Upper lobe of right lung (tissue), 1 donor: ENCODE measurements around the gene PMPCA. TPM values are rescaled to one million over a fixed set of nuclear protein-coding genes. Genes with fewer than 3 reads are reported as not detected.

Source experiments
- ATAC-seq: fragments of 200-7000 bp; cut with Tn5 transposase; one replicate; pipeline ENCODE4 v1.9.1; 2020; ENCODE audit warnings: mild to moderate bottlenecking, moderate library complexity
- DNase-seq: peaks from one replicate; pipeline ENCODE4 v3.0.0-alpha.2; 2020
- H3K27ac ChIP-seq: fragments of 200-600 bp; one replicate; pipeline ENCODE4 v1.8.0; 2022
- H3K27me3 ChIP-seq: fragments of 200-600 bp; one replicate; pipeline ENCODE4 v1.8.0; 2022; ENCODE audit warnings: mild to moderate bottlenecking
- H3K36me3 ChIP-seq: fragments of 200-600 bp; one replicate; pipeline ENCODE4 v1.8.0; 2022
- H3K4me1 ChIP-seq: fragments of 200-600 bp; one replicate; pipeline ENCODE4 v1.8.0; 2022
- H3K4me3 ChIP-seq: fragments of 200-600 bp; one replicate; pipeline ENCODE4 v1.8.0; 2022; ENCODE audit warnings: mild to moderate bottlenecking
- H3K9me3 ChIP-seq: fragments of 200-600 bp; one replicate; pipeline ENCODE4 v1.8.0; 2022
- intact Hi-C: fragments of 100-400 bp; cut with DNase I; formaldehyde crosslinking; loops from one replicate; pipeline ENCODE4 v1.11.0; 2022
- total RNA-seq: library from RNA; stranded (reverse); fragmentation: NEBNext Ultra II Directional; extraction: Animal tissue kit (Norgen Biotek cat#: 25700); gene quantifications from one replicate; pipeline ENCODE4 v1.2.1, GENCODE V29; 2021
- TF ChIP-seq, protein P1 (sequence below): fragments of 200-600 bp; IDR thresholded peaks from one replicate; pipeline ENCODE4 v1.8.0; 2022; ENCODE audit warnings: antibody characterized with exemption
- donor health status: DM: no; HTN: yes; CAD: no; lungs with severe emphysema.

PMPCA gene
- total RNA-seq, 1 donor from 2014 or later, result 41.9 TPM

DNA sequence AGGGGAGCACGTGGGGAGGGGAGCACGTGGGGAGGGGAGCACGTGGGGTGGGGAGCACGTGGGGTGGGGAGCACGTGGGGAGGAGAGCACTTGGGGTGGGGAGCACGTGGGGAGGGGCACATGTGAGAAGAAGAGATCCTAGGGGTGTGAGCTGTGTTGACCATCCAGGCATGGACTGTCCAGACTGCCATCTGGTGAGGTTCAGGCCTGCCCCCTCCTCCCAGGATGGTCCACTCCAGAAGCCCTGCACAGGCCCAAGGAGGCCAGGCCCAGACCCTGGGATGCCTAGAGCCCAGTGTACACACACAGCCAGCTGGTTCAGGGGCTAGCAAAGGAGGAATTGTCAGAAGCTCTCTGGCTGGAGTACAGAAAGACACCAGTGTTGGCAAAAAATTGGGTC is 12.8 kb upstream of the PMPCA start:
- intact Hi-C loops, result no loop called here

DNA sequence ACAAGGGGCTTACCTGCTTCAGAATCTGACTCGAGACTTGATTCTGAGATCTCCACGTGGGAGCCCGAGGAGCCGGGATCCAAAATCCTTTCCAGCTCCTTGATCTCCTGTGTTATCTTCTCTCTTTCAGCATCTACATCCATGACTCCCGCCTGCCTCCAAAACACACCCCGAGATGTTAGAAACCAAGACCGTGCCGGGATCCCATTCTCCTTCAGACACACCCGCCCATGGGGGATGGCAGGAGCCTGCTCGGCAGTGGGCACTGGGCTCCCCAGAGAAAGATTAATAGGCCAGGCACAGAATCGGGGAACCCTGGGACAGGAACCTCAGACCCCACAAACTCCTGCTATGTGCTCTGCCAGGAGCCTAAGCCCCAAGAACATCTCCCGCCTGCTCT is 12.2 kb upstream of the PMPCA start:
- no peak overlapping the region for H3K27ac ChIP-seq
- H3K4me3 ChIP-seq, result no peak overlapping the region
- H3K36me3 ChIP-seq, result peaks cover 40% of the 10 kb centered on the region
- ATAC-seq (no peak), DNase-seq (no peak)
- intact Hi-C loops, result no loop called here
- H3K9me3 ChIP-seq, result no peaks in the 10 kb centered on the region
- H3K27me3 ChIP-seq, result no peaks in the 10 kb centered on the region
- H3K4me1 ChIP-seq, result peaks cover 18% of the 10 kb centered on the region
- TF ChIP-seq, protein P1, sequence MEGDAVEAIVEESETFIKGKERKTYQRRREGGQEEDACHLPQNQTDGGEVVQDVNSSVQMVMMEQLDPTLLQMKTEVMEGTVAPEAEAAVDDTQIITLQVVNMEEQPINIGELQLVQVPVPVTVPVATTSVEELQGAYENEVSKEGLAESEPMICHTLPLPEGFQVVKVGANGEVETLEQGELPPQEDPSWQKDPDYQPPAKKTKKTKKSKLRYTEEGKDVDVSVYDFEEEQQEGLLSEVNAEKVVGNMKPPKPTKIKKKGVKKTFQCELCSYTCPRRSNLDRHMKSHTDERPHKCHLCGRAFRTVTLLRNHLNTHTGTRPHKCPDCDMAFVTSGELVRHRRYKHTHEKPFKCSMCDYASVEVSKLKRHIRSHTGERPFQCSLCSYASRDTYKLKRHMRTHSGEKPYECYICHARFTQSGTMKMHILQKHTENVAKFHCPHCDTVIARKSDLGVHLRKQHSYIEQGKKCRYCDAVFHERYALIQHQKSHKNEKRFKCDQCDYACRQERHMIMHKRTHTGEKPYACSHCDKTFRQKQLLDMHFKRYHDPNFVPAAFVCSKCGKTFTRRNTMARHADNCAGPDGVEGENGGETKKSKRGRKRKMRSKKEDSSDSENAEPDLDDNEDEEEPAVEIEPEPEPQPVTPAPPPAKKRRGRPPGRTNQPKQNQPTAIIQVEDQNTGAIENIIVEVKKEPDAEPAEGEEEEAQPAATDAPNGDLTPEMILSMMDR, result no peak

More for the DNA sequence above, 12.8 kb upstream of the PMPCA start:
- no peak for ATAC-seq
- TF ChIP-seq, protein P1, result no peak
- Histone ChIP-seq H3K4me1 (peaks cover 18% of the 10 kb centered on the region), H3K4me3 (no peak overlapping the region), H3K27me3 (no peaks in the 10 kb centered on the region), H3K27ac (no peak overlapping the region), H3K36me3 (peaks cover 44% of the 10 kb centered on the region), H3K9me3 (no peaks in the 10 kb centered on the region)
- no peak for DNase-seq

DNA sequence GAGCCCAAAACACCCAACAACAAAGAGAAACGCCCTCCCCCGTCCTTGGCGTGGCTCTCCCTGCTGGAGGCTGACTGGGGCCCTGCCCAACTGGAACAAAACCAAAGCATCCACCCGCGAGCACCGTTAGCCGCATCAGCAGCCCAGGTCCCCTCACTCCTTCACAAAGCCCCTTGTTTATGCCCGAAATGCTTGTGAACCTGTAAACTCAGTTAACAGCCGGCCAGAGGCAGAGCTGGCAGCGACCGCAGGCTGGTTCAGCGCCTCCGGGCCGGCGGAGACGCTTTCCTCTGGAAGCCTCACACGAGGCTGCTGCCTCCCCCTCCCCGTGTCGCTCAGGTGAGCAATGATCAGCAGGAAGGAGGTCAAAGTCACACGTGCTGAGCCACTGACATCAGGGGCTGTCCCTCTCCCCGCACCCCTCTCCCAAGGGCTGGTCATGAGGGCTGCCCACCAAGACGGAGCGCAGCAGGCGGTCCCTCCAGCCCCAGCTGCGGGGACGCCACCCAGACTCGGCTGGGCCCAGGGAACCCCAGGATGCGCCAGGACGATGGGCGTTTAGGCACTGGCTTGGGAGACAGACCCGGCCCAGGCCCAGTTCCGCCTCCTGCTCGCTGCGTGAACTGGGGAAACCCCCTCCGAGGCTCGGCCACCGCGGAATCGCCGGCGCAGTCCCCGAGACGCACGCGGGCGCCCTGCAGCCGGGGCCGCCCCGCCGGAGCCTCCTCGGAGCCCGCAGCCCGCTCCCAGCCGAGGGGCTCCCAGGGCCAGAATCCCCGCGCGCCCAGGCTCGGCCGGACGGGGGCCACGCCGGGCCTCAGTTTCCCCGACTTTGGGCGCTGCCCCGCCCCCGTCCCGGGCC is 11.1 kb upstream of the PMPCA start:
- H3K4me3 ChIP-seq, result peak overlapping the region; percentile 92
- ATAC-seq, result peak; percentile 12
- no peaks in the 10 kb centered on the region for H3K27me3 ChIP-seq
- H3K36me3 ChIP-seq, result peaks cover 42% of the 10 kb centered on the region
- H3K9me3 ChIP-seq, result no peaks in the 10 kb centered on the region
- TF ChIP-seq, protein P1, result no peak
- peak overlapping the region; percentile 72 for H3K27ac ChIP-seq
- no peak for DNase-seq
- intact Hi-C loops, result no loop called here
- H3K4me1 ChIP-seq, result peaks cover 18% of the 10 kb centered on the region

DNA sequence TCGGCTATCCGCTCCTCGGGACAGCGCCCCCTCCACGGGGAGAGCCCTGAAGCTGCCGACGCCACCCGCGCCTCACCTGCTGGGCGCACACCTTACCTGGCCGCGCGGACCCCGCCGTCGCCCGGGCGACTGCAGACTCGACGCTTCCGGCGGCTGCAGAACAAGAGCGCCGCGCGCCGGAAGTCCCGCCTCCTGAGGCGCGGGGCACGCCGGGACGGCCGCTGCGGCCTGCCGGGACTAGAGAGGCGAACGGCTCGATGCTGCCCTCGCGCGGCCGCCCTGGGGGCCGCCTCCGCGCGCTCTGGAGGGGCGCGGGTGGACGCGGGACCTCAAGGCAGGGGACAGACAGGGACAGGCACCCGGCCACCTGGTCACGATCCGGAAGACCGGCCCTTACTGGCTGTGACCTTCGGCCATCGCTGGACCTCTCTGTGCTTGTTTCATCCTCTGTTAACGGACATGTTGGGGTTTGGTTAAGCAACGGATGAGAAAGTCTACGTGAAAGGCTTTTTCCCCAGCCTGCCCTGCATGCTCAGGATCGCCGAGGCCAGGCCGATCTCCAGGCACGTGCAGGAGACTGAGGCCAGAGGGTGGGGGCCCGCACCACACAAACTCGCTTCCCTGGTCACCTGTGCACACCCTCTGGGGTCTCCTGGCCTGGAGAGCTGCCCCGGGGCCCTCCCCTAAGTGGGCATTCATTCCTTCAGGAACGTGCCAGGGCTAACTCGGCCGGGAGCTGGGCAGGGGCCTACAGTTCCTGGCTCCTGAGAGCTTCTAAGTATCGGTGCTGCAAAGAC is 10.2 kb upstream of the PMPCA start, which contains the start of gene SNAPC4:
SNAPC4 (minus strand) TSS at position 133 of the 797 bp plus-strand sequence. CDS start 1,742 bp downstream, outside the sequence.
- peak; percentile 97 for ATAC-seq
- Histone ChIP-seq H3K4me1 (peaks cover 18% of the 10 kb centered on the region), H3K9me3 (no peaks in the 10 kb centered on the region), H3K36me3 (peaks cover 42% of the 10 kb centered on the region), H3K27me3 (no peaks in the 10 kb centered on the region), H3K4me3 (peak within 1 kb of the TSS; percentile 92), H3K27ac (peak within 1 kb of the TSS; percentile 72)
- intact Hi-C loops, result no loop called here
- TF ChIP-seq, protein P1, result peak; percentile 89
- DNase-seq, result peak; percentile 94

DNA sequence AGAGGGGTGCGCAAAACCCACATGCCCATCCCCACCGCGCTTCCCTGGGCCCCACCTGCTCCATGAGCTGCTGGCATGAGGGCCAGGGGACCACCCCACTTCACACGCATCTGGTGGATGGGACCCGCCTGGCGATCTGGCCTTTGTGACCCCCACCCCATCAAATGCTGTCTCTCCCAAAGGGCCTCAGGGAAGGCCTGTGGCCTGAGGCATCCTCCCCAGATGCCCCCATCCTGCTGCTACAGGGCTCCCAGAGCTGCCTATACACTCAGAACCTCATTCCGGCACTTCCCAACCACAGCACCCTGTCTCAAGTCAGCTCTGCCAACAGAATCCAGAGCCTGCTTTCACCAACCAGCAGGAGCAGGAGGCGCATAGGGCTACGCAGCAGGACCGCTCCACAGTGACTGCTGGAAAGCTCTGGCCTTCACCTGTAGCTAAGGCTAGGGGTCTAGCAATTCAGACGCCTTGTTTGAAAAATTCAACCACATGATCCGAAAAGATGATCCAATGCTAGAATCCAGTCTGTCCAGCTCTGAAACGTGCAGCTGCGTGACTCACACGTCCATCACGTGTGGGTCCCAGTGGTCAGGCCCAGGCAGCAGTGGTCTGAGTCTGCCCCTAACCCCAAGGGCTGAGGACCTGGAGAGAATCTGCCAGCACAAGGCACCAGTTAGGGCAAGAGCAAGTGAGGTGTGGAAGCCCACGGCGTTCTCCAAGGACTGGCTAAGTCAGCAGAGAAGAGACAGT is 9.1 kb upstream of the PMPCA start:
- ATAC-seq (no peak), DNase-seq (no peak)
- Histone ChIP-seq H3K4me1 (peaks cover 18% of the 10 kb centered on the region), H3K36me3 (peaks cover 41% of the 10 kb centered on the region), H3K27me3 (no peaks in the 10 kb centered on the region), H3K9me3 (no peaks in the 10 kb centered on the region), H3K4me3 (no peak overlapping the region), H3K27ac (no peak overlapping the region)
- TF ChIP-seq, protein P1, result no peak
- intact Hi-C loops, result no loop called here
